ENCODE results near the gene MMP24OS.

MMP24OS gene

DNA sequence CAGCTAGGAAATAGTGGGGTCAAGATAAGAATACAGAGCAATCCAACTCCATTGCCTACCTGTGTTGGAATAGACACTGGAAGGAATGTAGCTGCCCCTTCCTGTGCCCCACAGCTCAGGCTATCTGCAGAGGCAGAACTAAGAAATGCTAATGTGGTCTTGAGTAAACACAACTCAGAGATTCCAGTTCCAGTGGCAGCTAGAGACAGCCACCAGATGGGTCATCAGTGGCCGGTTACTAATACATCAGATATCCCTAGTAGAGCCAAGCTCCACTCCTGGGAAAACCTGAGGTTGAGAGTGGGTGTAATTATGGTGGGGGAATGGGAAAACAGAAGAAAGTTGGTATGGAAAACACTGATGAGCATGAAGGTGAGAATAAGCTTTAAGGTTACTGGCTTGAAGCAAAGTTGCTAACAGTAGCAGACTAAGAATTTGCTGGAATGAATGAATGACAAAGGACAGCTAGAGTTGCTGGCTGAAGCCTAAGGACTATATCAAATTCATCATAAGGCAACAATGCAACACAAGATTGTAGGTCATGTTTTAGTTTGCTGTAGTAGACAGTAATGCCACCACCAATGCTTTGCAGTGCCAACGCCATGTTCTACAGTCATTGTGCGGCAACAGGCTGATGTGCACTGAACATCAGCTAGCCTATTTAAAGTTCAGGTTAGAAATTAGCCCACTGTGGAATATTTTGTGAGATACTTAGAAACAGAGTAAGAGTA, 42.6 kb upstream of the MMP24OS start:
- DNase-seq, result no peak
- Histone ChIP-seq H3K9me3 (no peaks in the 10 kb centered on the region), H3K36me3 (peaks cover 0 to 6% (median 6%) of the 10 kb centered on the region in 3 donors), H3K27ac (no peak overlapping the region), H3K4me1 (peaks cover 0 to 17% (median 8%) of the 10 kb centered on the region in 4 donors), H3K4me3 (no peak overlapping the region), H3K27me3 (no peaks in the 10 kb centered on the region)
- TF ChIP-seq, protein P1, sequence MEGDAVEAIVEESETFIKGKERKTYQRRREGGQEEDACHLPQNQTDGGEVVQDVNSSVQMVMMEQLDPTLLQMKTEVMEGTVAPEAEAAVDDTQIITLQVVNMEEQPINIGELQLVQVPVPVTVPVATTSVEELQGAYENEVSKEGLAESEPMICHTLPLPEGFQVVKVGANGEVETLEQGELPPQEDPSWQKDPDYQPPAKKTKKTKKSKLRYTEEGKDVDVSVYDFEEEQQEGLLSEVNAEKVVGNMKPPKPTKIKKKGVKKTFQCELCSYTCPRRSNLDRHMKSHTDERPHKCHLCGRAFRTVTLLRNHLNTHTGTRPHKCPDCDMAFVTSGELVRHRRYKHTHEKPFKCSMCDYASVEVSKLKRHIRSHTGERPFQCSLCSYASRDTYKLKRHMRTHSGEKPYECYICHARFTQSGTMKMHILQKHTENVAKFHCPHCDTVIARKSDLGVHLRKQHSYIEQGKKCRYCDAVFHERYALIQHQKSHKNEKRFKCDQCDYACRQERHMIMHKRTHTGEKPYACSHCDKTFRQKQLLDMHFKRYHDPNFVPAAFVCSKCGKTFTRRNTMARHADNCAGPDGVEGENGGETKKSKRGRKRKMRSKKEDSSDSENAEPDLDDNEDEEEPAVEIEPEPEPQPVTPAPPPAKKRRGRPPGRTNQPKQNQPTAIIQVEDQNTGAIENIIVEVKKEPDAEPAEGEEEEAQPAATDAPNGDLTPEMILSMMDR (IDR thresholded peaks at IDR 0.05), result no peak
- intact Hi-C loops (cut with DNase I; ENCODE audit: low total_unique reads), result no loop called here

DNA sequence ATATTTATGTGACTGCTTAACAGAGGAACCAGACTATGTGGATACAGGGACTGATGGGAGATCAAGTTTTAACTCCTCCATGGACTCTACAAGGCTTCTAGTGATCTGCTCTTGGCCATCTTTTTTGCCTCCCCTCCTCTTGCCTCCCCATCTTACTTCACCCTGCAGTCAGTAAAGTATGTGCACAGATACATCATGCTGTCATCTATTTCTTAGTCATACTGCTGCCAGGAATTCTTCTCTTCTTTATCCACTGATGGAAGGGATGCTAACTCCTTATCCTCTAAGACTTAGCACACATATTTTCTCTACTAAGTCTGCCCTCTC, 41.9 kb upstream of the MMP24OS start:
- H3K36me3 ChIP-seq, result peaks cover 0 to 11% (median 6%) of the 10 kb centered on the region in 3 donors
- H3K4me1 ChIP-seq, result peaks cover 0 to 17% (median 8%) of the 10 kb centered on the region in 4 donors
- H3K27ac ChIP-seq, result no peak overlapping the region
- TF ChIP-seq, protein P1 (IDR thresholded peaks at IDR 0.05), result no peak
- H3K27me3 ChIP-seq, result no peaks in the 10 kb centered on the region
- H3K4me3 ChIP-seq, result no peak overlapping the region
- intact Hi-C loops (cut with DNase I; ENCODE audit: low total_unique reads), result no loop called here
- no peaks in the 10 kb centered on the region for H3K9me3 ChIP-seq
- DNase-seq, result no peak

DNA sequence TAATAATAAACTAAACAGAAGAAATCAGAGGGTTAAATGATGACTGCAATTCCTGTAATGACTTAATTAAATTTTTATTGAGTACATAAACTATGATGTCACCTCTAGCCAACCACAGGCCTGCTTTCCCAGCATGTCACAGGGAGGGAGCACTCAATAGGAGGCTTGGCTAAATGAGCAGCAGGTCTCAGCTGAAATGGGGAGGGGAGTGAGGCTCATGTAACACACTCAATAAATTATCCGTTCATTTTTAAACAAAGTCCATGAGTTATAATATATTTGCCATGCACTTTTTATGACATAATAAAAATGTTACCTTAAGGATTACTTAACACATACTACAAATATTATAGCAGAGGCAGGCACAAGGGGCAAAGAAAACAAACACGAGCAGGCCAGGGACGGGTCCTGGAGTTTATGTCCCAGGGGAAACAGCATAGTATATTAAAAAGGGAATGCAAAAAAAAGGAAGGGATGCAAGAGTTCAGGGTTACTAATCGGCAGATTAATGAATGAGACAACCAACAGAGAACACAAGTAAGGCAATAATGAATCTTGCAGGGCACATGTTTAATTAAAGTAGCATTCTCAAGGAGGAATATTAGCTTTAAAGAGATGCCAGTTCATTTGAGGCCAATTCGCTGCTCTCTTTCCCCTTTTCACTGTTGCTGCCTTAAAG, 41.4 kb upstream of the MMP24OS start:
- TF ChIP-seq, protein P1 (IDR thresholded peaks at IDR 0.05), result no peak
- H3K36me3 ChIP-seq, result peaks cover 0 to 11% (median 6%) of the 10 kb centered on the region in 3 donors
- no peaks in the 10 kb centered on the region for H3K27me3 ChIP-seq
- H3K9me3 ChIP-seq, result no peaks in the 10 kb centered on the region
- intact Hi-C loops (cut with DNase I; ENCODE audit: low total_unique reads), result no loop called here
- peaks cover 0 to 17% (median 8%) of the 10 kb centered on the region in 4 donors for H3K4me1 ChIP-seq
- H3K4me3 ChIP-seq, result no peak overlapping the region
- DNase-seq, result no peak
- no peak overlapping the region for H3K27ac ChIP-seq

DNA sequence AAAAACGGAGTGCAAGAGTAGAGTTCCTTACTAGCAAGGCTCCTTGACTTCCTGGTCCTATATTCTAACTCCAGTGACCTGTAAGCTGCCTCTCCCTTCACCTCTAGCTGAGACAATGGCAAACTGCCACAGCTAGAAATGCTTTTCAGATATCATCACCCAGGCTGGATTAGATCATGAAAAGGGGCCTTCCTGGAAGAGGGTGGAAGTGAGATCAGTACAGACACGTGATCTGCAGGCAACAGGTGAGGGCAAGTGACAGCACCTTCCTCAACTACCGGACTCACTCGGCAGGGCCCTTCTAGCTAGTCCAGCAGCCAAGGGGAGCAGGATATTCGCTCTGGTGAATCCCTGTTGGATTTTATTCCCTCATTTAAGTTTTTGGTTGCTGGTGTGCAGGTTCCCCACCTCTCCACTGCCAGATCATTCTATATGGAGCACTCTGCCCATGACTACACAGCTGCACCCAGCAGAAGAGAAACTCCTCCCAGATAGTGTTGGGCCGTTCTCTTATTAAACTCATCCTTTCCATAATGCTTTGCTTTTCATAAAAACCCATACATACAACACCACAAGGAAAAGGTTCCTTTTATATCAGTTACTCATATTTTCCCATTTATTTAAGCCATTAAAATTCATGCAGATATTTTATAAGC, 40.7 kb upstream of the MMP24OS start:
- DNase-seq, result no peak
- no peaks in the 10 kb centered on the region for H3K27me3 ChIP-seq
- no peak overlapping the region for H3K27ac ChIP-seq
- no peaks in the 10 kb centered on the region for H3K9me3 ChIP-seq
- H3K36me3 ChIP-seq, result peaks cover 0 to 14% (median 4%) of the 10 kb centered on the region in 3 donors
- H3K4me1 ChIP-seq, result peaks cover 0 to 17% (median 8%) of the 10 kb centered on the region in 4 donors
- no peak overlapping the region for H3K4me3 ChIP-seq
- intact Hi-C loops (cut with DNase I; ENCODE audit: low total_unique reads), result no loop called here
- TF ChIP-seq, protein P1 (IDR thresholded peaks at IDR 0.05), result no peak

DNA sequence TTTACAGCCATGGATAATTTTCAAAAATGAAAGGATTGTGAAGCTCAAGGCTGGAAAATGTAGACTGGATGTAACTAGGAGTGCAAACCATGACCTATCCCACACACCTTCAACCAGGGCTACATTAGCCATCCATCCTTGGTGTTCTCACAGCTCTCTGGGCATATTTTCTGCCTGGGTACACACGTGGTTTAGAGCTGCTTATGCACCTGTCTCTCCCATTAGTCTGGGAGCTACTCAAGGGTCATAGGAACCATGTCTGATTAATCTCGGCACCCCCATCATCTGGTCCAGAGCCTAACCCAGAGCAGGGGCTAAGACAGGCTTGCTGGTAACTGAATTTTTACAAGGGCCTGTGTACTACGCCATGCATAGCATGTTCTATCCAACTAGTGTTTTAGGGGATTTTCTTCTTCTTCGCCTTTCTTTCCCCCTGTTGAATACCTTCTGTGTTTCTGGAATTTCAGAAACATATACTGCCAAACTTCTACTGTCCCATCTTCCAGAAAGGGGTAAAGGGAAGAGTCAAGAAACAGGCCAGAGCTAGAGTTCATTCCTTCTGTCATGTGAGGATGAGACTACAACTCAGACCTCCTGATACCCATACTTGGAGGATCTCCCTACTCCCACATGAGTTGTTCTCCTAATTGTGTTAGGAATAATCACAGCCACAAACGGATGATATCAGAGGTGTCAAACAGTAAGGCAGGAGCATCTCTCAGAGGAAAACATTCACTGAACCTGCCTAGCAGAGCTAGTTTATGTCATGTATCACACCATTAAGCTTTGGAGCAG, 39.7 kb upstream of the MMP24OS start:
- Histone ChIP-seq H3K4me3 (no peak overlapping the region), H3K4me1 (peaks cover 0 to 17% (median 8%) of the 10 kb centered on the region in 4 donors), H3K27me3 (no peaks in the 10 kb centered on the region), H3K36me3 (peaks cover 0 to 17% (median 4%) of the 10 kb centered on the region in 3 donors), H3K9me3 (no peaks in the 10 kb centered on the region), H3K27ac (no peak overlapping the region)
- DNase-seq, result no peak
- TF ChIP-seq, protein P1 (IDR thresholded peaks at IDR 0.05), result no peak
- intact Hi-C loops (cut with DNase I; ENCODE audit: low total_unique reads), result no loop called here
